OCI-LY1 (cell line): ENCODE results near the gene CYTH2.
A peak's percentile ranks its signal among the peaks of the same experiment; 100 is the strongest.

Experiments used
- H2AFZ ChIP-seq: fragments of 200-600 bp; sonication (generic), shearing (Covaris generic); 2 replicates; pipeline ENCODE4 v1.6.0; 2014; ENCODE audit warnings: antibody characterized with exemption, mild to moderate bottlenecking, low read length
- H3F3A ChIP-seq: fragments of 200-600 bp; sonication (generic), shearing (Covaris generic); 2 replicates; pipeline ENCODE4 v1.6.0; 2014; ENCODE audit warnings: mild to moderate bottlenecking, antibody characterized with exemption, low read length, moderate library complexity; ENCODE audit not compliant: insufficient read depth
- H3K27ac ChIP-seq: fragments of 200-600 bp; sonication (generic); 2 replicates; pipeline ENCODE4 v1.5.1; 2014; ENCODE audit warnings: low read length, mixed run types, mild to moderate bottlenecking, low read depth; ENCODE audit not compliant: poor library complexity, severe bottlenecking
- H3K27me3 ChIP-seq: fragments of 200-600 bp; sonication (generic); 2 replicates; pipeline ENCODE4 v1.6.0; 2014; ENCODE audit warnings: antibody characterized with exemption, mild to moderate bottlenecking, low read length, moderate library complexity; ENCODE audit not compliant: insufficient read depth
- H3K36me3 ChIP-seq: fragments of 200-600 bp; sonication (generic); 2 replicates; pipeline ENCODE4 v1.6.1; 2014; ENCODE audit warnings: mild to moderate bottlenecking, antibody characterized with exemption, low read length, moderate library complexity, mixed read lengths; ENCODE audit not compliant: insufficient read depth
- H3K4me1 ChIP-seq: fragments of 200-600 bp; sonication (generic); 2 replicates; pipeline ENCODE4 v1.5.1; 2014; ENCODE audit warnings: mild to moderate bottlenecking, low read length, moderate library complexity; ENCODE audit not compliant: insufficient read depth, severe bottlenecking
- H3K4me2 ChIP-seq: fragments of 200-600 bp; sonication (generic), shearing (Covaris generic); 2 replicates; pipeline ENCODE4 v1.6.1; 2014; ENCODE audit warnings: low read length
- H3K4me3 ChIP-seq: fragments of 200-600 bp; sonication (generic); 2 replicates; pipeline ENCODE4 v1.5.1; 2014; ENCODE audit warnings: low read length, low read depth, mild to moderate bottlenecking, mixed read lengths; ENCODE audit not compliant: poor library complexity, severe bottlenecking
- H3K79me2 ChIP-seq: fragments of 200-600 bp; shearing (Covaris generic); 2 replicates; pipeline ENCODE4 v1.6.1; 2016; ENCODE audit warnings: mixed run types, low read length, mixed read lengths; ENCODE audit not compliant: insufficient read depth
- H3K9ac ChIP-seq: fragments of 200-600 bp; sonication (generic), shearing (Covaris generic); 2 replicates; pipeline ENCODE4 v1.6.1; 2014; ENCODE audit warnings: mild to moderate bottlenecking, low read length, mixed read lengths
- H3K9me2 ChIP-seq: fragments of 200-600 bp; sonication (generic), shearing (Covaris generic); 2 replicates; pipeline ENCODE4 v1.6.1; 2014; ENCODE audit warnings: low read depth, mild to moderate bottlenecking, low read length, mixed read lengths
- H3K9me3 ChIP-seq: fragments of 200-600 bp; shearing (Covaris generic); 2 replicates; pipeline ENCODE4 v1.6.1; 2014; ENCODE audit warnings: low read length, mixed read lengths
- H4K20me1 ChIP-seq: fragments of 200-600 bp; sonication (generic), shearing (Covaris generic); 2 replicates; pipeline ENCODE4 v1.6.0; 2016; ENCODE audit warnings: mild to moderate bottlenecking, low read length; ENCODE audit not compliant: insufficient read depth
- EZH2 ChIP-seq: fragments of 200-600 bp; sonication (generic), shearing (Covaris generic); IDR thresholded peaks from 2 replicates; pipeline ENCODE4 v1.8.0; 2017; ENCODE audit warnings: borderline replicate concordance, mixed run types, mild to moderate bottlenecking, antibody characterized with exemption, low read length, moderate library complexity, mixed read lengths
- TF ChIP-seq, protein P1 (sequence below): fragments of 200-600 bp; sonication (generic), shearing (Covaris generic); IDR thresholded peaks from 2 replicates; pipeline ENCODE4 v1.5.1; 2017; ENCODE audit warnings: mild to moderate bottlenecking, antibody characterized with exemption, low read length, moderate library complexity, mixed read lengths

The CYTH2 gene

DNA sequence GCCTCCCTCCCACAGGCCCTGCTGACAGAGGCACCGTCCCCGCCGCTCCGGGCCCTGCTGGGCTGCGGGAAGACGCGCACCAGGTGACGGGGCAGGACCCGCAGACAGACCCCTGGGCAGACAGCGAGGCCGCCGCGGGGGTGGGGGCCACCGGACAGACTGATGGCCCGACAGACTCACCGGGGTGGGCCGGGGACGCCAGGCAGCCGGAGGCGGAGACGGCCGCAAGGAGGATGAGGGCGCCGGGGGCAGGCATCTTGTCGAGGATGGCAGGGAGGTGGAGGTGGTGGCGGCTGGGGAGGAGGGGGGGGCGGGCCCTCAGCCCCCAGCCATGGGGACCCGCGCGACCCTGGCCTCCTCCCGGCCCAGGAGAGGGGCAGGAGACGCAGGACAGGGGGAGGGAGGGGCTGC lies 42.2 kb downstream of the CYTH2 start:
- peak overlapping the region; percentile 22 for H3K4me3 ChIP-seq
- H3K79me2 ChIP-seq: no peaks in the 10 kb centered on the region

DNA sequence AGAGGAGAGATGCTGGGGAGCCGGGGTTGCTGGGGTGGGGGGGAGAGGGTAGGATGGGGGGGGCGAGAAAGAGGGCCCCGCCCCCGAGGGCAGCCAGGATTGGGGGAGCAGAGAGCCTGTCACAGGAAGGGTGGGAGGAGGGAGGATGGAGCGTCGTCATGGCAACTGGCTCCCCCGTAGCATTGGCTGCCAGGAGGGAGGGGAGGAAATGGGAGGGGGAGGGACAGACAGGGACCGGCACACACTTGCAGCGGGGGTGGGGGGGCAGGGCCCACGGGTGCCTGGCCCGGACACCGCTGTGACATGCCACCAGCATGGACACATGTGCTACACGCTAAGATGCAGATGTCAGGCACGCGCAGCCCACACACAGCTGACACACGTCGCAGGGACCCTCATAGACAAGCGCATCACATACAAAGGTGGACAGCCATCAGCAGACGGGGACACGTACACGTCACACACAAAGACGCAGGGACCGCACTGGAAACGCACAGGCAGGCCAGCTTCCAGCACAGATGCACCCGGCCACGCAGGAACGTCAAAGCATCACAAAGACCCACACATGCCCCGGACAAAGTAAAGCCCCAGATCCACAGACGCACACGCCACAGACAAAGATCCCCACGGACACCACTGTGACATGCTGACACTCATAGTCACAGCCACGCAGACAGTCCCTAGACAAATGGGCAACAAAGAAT lies 42.8 kb downstream of the CYTH2 start, which contains the start of gene LMTK3:
Gene LMTK3 (minus strand): TSS at position 36 of the 704 bp plus-strand sequence. CDS start 259 bp downstream, outside the sequence.
- no peaks in the 10 kb centered on the region for H4K20me1 ChIP-seq
- peaks cover 24% of the 10 kb centered on the region for H3K4me1 ChIP-seq
- H3K9me3 ChIP-seq: no peaks in the 10 kb centered on the region
- no peak for TF ChIP-seq EZH2
- TF ChIP-seq, protein P1, sequence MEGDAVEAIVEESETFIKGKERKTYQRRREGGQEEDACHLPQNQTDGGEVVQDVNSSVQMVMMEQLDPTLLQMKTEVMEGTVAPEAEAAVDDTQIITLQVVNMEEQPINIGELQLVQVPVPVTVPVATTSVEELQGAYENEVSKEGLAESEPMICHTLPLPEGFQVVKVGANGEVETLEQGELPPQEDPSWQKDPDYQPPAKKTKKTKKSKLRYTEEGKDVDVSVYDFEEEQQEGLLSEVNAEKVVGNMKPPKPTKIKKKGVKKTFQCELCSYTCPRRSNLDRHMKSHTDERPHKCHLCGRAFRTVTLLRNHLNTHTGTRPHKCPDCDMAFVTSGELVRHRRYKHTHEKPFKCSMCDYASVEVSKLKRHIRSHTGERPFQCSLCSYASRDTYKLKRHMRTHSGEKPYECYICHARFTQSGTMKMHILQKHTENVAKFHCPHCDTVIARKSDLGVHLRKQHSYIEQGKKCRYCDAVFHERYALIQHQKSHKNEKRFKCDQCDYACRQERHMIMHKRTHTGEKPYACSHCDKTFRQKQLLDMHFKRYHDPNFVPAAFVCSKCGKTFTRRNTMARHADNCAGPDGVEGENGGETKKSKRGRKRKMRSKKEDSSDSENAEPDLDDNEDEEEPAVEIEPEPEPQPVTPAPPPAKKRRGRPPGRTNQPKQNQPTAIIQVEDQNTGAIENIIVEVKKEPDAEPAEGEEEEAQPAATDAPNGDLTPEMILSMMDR: no peak
- no peaks in the 10 kb centered on the region for H3F3A ChIP-seq
- peak within 1 kb of the TSS; percentile 88 for H3K4me2 ChIP-seq
- H2AFZ ChIP-seq: no peak within 1 kb of the TSS
- H3K27ac ChIP-seq: no peak within 1 kb of the TSS
- peak within 1 kb of the TSS; percentile 79 for H3K4me3 ChIP-seq
- no peaks in the 10 kb centered on the region for H3K79me2 ChIP-seq
- no peaks in the 10 kb centered on the region for H3K9me2 ChIP-seq
- H3K36me3 ChIP-seq: no peaks in the 10 kb centered on the region
- H3K27me3 ChIP-seq: no peaks in the 10 kb centered on the region
- peak within 1 kb of the TSS; percentile 72; the same call in 1 of the 2 replicates for H3K9ac ChIP-seq

More for the DNA sequence above, 42.2 kb downstream of the CYTH2 start:
- 0 out of 2 replicates have a peak overlapping the region, but pooled peaks have one; percentile 13 for H3K4me2 ChIP-seq
- no peak overlapping the region for H2AFZ ChIP-seq
- H3K9me3 ChIP-seq: no peaks in the 10 kb centered on the region
- H4K20me1 ChIP-seq: no peaks in the 10 kb centered on the region
- no peaks in the 10 kb centered on the region for H3K36me3 ChIP-seq
- no peak for TF ChIP-seq EZH2
- TF ChIP-seq, protein P1: no peak
- H3K9ac ChIP-seq: no peak overlapping the region
- H3K27ac ChIP-seq: no peak overlapping the region
- H3K4me1 ChIP-seq: peaks cover 24% of the 10 kb centered on the region
- no peaks in the 10 kb centered on the region for H3K9me2 ChIP-seq
- H3F3A ChIP-seq: no peaks in the 10 kb centered on the region
- no peaks in the 10 kb centered on the region for H3K27me3 ChIP-seq

DNA sequence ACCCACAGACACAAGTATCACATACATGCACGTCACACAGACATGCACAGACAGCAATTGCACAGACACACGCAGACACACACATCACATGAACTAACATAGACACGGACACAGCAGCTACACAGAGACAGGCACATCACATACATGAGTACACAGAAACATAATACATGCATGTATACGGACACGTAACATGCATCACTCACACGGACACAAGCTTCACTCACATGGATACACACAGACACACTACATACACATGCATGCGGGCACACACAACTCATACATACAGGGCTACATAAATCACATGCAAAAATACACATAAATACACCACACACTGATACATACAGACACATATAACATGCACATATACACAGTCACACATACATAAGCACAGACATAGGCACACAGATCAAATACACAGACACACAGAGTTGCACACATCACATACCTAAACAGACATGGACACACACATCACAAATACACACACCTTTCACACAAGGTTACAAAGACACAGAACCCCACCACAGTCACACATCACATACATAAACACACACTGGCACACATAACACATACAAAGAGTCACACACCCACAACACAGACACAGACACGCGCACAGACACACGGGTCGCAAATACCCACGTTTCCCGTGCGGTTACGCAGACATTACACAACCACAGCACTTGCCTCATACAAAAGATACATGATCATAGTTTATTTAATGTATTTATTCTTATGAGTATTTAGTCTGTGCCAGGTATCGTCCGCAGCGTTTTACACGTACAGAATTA lies 43.5 kb downstream of the CYTH2 start:
- H3K9ac ChIP-seq: peak overlapping the region; percentile 72
- H3K79me2 ChIP-seq: no peaks in the 10 kb centered on the region
- no peaks in the 10 kb centered on the region for H3K36me3 ChIP-seq
- H4K20me1 ChIP-seq: no peaks in the 10 kb centered on the region
- no peaks in the 10 kb centered on the region for H3K27me3 ChIP-seq
- H3K27ac ChIP-seq: no peak overlapping the region
- no peak for TF ChIP-seq EZH2
- TF ChIP-seq, protein P1: no peak
- H3K4me2 ChIP-seq: peak overlapping the region; percentile 88
- H3K9me3 ChIP-seq: no peaks in the 10 kb centered on the region
- peak overlapping the region; percentile 38; the same call in 1 of the 2 replicates for H2AFZ ChIP-seq
- H3K9me2 ChIP-seq: no peaks in the 10 kb centered on the region
- peak overlapping the region; percentile 79 for H3K4me3 ChIP-seq
- H3K4me1 ChIP-seq: peaks cover 24% of the 10 kb centered on the region
- no peaks in the 10 kb centered on the region for H3F3A ChIP-seq
